Transverse colon (tissue), 4 donors: Measurements from ENCODE around the gene PGLYRP4. TPM values are rescaled to one million over a fixed set of nuclear protein-coding genes. Genes with fewer than 3 reads are reported as not detected.

Experiments used
- DNase-seq: peaks from one replicate; pipeline ENCODE4 v3.0.0-alpha.2; 2019
- H3K27ac ChIP-seq, 4 donors: fragments of 200-600 bp; sonication (generic); 2 replicates each; pipeline ENCODE4 v1.5.1; 2016 to 2018; ENCODE audit warnings: inconsistent platforms in 4 of 4
- H3K27me3 ChIP-seq: fragments of 200-600 bp; sonication (generic); 2 replicates; pipeline ENCODE4 v1.5.1; 2017; ENCODE audit warnings: inconsistent platforms
- H3K36me3 ChIP-seq, 4 donors: fragments of 200-600 bp; sonication (generic); 2 replicates each; pipeline ENCODE4 v1.5.1; 2017 to 2019; ENCODE audit warnings: inconsistent platforms in 4 of 4
- H3K4me1 ChIP-seq, 4 donors: fragments of 200-600 bp; sonication (generic); 2 replicates each; pipeline ENCODE4 v1.5.1; 2017 to 2020; ENCODE audit warnings: inconsistent platforms in 4 of 4
- H3K4me3 ChIP-seq, 4 donors: fragments of 200-600 bp; sonication (generic); 1 replicate in 1 of 4; 2 replicates in 3 of 4; pipeline versions ENCODE4 v1.5.1 to v1.6.1; 2017 to 2019; ENCODE audit warnings: inconsistent platforms in 4 of 4
- H3K9me3 ChIP-seq, 2 donors: fragments of 200-600 bp; sonication (generic); 2 replicates each; pipeline ENCODE4 v1.5.1; 2017 to 2019; ENCODE audit warnings: inconsistent platforms in 2 of 2
- CTCF ChIP-seq, 5 experiments: fragments of 200-600 bp in 3 of 5; fragments of 450-650 bp in 2 of 5; sonication (generic) in 3 of 5; IDR thresholded peaks; 1 replicate in 2 of 5; 2 replicates in 3 of 5; pipeline ENCODE4 v1.5.1; 2016 to 2017; ENCODE audit warnings: antibody characterized with exemption in 5 of 5, inconsistent platforms in 3 of 5, mild to moderate bottlenecking in 2 of 5, moderate library complexity in 1 of 5
- EP300 ChIP-seq: sonication (generic); formaldehyde crosslinking; IDR thresholded peaks from one replicate; pipeline ENCODE4 v1.6.1; 2017; ENCODE audit warnings: antibody characterized with exemption, low read depth
- POLR2A ChIP-seq: fragments of 450-650 bp; IDR thresholded peaks from one replicate; pipeline ENCODE4 v1.6.1; 2016; ENCODE audit warnings: antibody characterized with exemption, mild to moderate bottlenecking, moderate library complexity
- POLR2AphosphoS5 ChIP-seq, 3 donors: sonication (generic); formaldehyde crosslinking; IDR thresholded peaks; one replicate each; pipeline ENCODE4 v1.6.1; 2016; ENCODE audit warnings: antibody characterized with exemption in 3 of 3
- WGBS, 2 donors: methylation state at CpG; one replicate each; pipeline ENCODE4 v1.1.5; 2018; ENCODE audit warnings: low coverage in 1 of 2; 5-methylcytosine and 5-hydroxymethylcytosine counted together
- in situ Hi-C, 4 donors: fragments of 200-750 bp; cut with MboI; loops; one replicate each; pipeline versions ENCODE4 v1.15.0 to v1.15.1; 2017; ENCODE audit warnings: low sequenced_read_pairs in 3 of 4, low pct_ligation_motif_present in 1 of 4, low pct_unique_long_range_greater_than_20kb in 1 of 4
- intact Hi-C: fragments of 100-400 bp; cut with DNase I; formaldehyde crosslinking; loops from one replicate; pipeline ENCODE4 v1.15.1; 2023; ENCODE audit warnings: low total_unique reads
- total RNA-seq, 4 donors: library from RNA; depleted of rRNA; stranded (reverse); fragments of >200 nt; gene quantifications; one replicate each; pipeline ENCODE4 v1.1.0, GENCODE V29; 2016

Gene PGLYRP4
- total RNA-seq, 4 donors from 2014 or later, result not detected

GRCh38 chr1:153360190-153360589, 11.5 kb upstream of the PGLYRP4 start:
- no peak overlapping the region for H3K4me3 ChIP-seq
- no peak overlapping the region for H3K27ac ChIP-seq
- in situ Hi-C loops, result loop anchor here in 1 of 4 donors (25.0 kb wide), 1 partner anchor 227 kb away; no protein-coding TSS in a partner anchor

GRCh38 chr1:153359241-153359640, 10.6 kb upstream of the PGLYRP4 start:
- in situ Hi-C loops, result loop anchor here in 1 of 4 donors (25.0 kb wide), 1 partner anchor 228 kb away; no protein-coding TSS in a partner anchor
- intact Hi-C loops, result no loop called here
- Histone ChIP-seq H3K36me3 (no peaks in the 10 kb centered on the region), H3K9me3 (no peaks in the 10 kb centered on the region), H3K27ac (no peak overlapping the region), H3K27me3 (no peaks in the 10 kb centered on the region), H3K4me1 (peaks cover 0 to 4% (median 0%) of the 10 kb centered on the region in 4 donors), H3K4me3 (no peak overlapping the region)
- DNase-seq, result no peak
- TF ChIP-seq POLR2A (no peak), EP300 (no peak), CTCF (IDR thresholded peaks at IDR 0.05) (no peak), POLR2AphosphoS5 (IDR thresholded peaks at IDR 0.05) (no peak)
- WGBS, 2 donors, result 85% methylated on average over 6 of the region's 6 CpGs; no CpG with 5 or more reads in 1 of the 2 donors

More at GRCh38 chr1:153360190-153360589, 11.5 kb upstream of the PGLYRP4 start:
- Histone ChIP-seq H3K36me3 (no peaks in the 10 kb centered on the region), H3K4me1 (peaks cover 0 to 4% (median 0%) of the 10 kb centered on the region in 4 donors), H3K9me3 (no peaks in the 10 kb centered on the region), H3K27me3 (peaks cover 7% of the 10 kb centered on the region)
- intact Hi-C loops, result no loop called here
- no peak for DNase-seq
- 80 to 88% methylated on average over 1 to 2 of the region's 2 CpGs for WGBS, 2 donors
- TF ChIP-seq POLR2A (no peak), POLR2AphosphoS5 (IDR thresholded peaks at IDR 0.05) (no peak), EP300 (no peak), CTCF (IDR thresholded peaks at IDR 0.05) (no peak)

GRCh38 chr1:153358691-153358975, 10.0 kb upstream of the PGLYRP4 start:
- H3K4me1 ChIP-seq, result peaks cover 0 to 4% (median 0%) of the 10 kb centered on the region in 4 donors
- 77 to 91% methylated on average over 3 of the region's 3 CpGs for WGBS, 2 donors
- no peak overlapping the region for H3K4me3 ChIP-seq
- no peak overlapping the region for H3K27ac ChIP-seq
- H3K36me3 ChIP-seq, result no peaks in the 10 kb centered on the region
- intact Hi-C loops, result no loop called here
- no peak for DNase-seq
- peaks cover 3% of the 10 kb centered on the region for H3K27me3 ChIP-seq
- no peaks in the 10 kb centered on the region for H3K9me3 ChIP-seq
- TF ChIP-seq POLR2A (no peak), CTCF (IDR thresholded peaks at IDR 0.05) (no peak), POLR2AphosphoS5 (IDR thresholded peaks at IDR 0.05) (no peak), EP300 (no peak)
- in situ Hi-C loops, result loop anchor here in 1 of 4 donors (25.0 kb wide), 1 partner anchor 229 kb away; no protein-coding TSS in a partner anchor

GRCh38 chr1:153357853-153358690, 9.4 kb upstream of the PGLYRP4 start, which contains the start of gene S100A9:
Gene S100A9, plus strand, starts transcription at chr1:153357854. Its CDS starts 430 bp downstream, at chr1:153358284.
- 62 to 75% methylated on average over 4 to 11 of the region's 11 CpGs for WGBS, 2 donors
- Histone ChIP-seq H3K4me1 (peaks cover 0 to 4% (median 0%) of the 10 kb centered on the region in 4 donors), H3K4me3 (no peak within 1 kb of the TSS), H3K27ac (peak within 1 kb of the TSS in 2 of 4 donors; percentile 37 to 44), H3K27me3 (peaks cover 4% of the 10 kb centered on the region), H3K9me3 (no peaks in the 10 kb centered on the region), H3K36me3 (no peaks in the 10 kb centered on the region)
- DNase-seq, result no peak
- intact Hi-C loops (no loop called here), in situ Hi-C loops (loop anchor here in 1 of 4 donors (25.0 kb wide), 1 partner anchor 229 kb away; no protein-coding TSS in a partner anchor)
- TF ChIP-seq CTCF (IDR thresholded peaks at IDR 0.05), result no peak
- TF ChIP-seq EP300, result no peak
- no peak for TF ChIP-seq POLR2AphosphoS5 (IDR thresholded peaks at IDR 0.05)
- no peak for TF ChIP-seq POLR2A
